HEK293T (cell line): ENCODE measurements around the gene EPC1.

Experiments
- CTCF ChIA-PET: fragments of 350-600 bp; formaldehyde crosslinking; extraction: SDS; loops from one replicate; lab custom pipeline; 2021; ENCODE audit warnings: antibody characterized with exemption, inconsistent platforms; lab: Yijun Ruan, JAX
- POLR2A ChIA-PET: fragments of 350-600 bp; formaldehyde crosslinking; extraction: SDS; loops from one replicate; lab custom pipeline; 2020; ENCODE audit warnings: antibody characterized with exemption, inconsistent platforms; lab: Yijun Ruan, JAX
- DNase-seq: peaks from one replicate; pipeline ENCODE4 v3.0.0; 2012; ENCODE audit warnings: mixed read lengths; ENCODE audit errors: extremely low spot score
- ARNT ChIP-seq: fragments of 450-650 bp; IDR thresholded peaks from 2 replicates; pipeline ENCODE4 v1.6.1; 2017; ENCODE audit warnings: mild to moderate bottlenecking
- BHLHE40 ChIP-seq: fragments of 450-650 bp; IDR thresholded peaks from 2 replicates; pipeline ENCODE4 v1.6.1; 2016; ENCODE audit warnings: mild to moderate bottlenecking, moderate library complexity, borderline replicate concordance
- CTBP1 ChIP-seq: fragments of 450-650 bp; IDR thresholded peaks from 2 replicates; pipeline ENCODE4 v1.6.1; 2016; ENCODE audit warnings: borderline replicate concordance
- ELF4 ChIP-seq: fragments of 450-650 bp; IDR thresholded peaks from 2 replicates; pipeline ENCODE4 v1.6.1; 2017; ENCODE audit warnings: antibody characterized with exemption
- FOXA1 ChIP-seq: fragments of 450-650 bp; IDR thresholded peaks from 2 replicates; pipeline ENCODE4 v1.6.1; 2016; ENCODE audit warnings: mild to moderate bottlenecking
- FOXK2 ChIP-seq: fragments of 450-650 bp; IDR thresholded peaks from 2 replicates; pipeline ENCODE4 v1.6.1; 2016; ENCODE audit warnings: mild to moderate bottlenecking
- FOXM1 ChIP-seq: fragments of 450-650 bp; IDR thresholded peaks from 2 replicates; pipeline ENCODE4 v1.6.1; 2017; ENCODE audit warnings: mild to moderate bottlenecking, borderline replicate concordance
- HDGF ChIP-seq: fragments of 450-650 bp; IDR thresholded peaks from 2 replicates; pipeline ENCODE4 v1.6.1; 2017; ENCODE audit warnings: antibody characterized with exemption, borderline replicate concordance
- L3MBTL2 ChIP-seq: fragments of 450-650 bp; conservative IDR thresholded peaks from 2 replicates; pipeline ENCODE4 v1.6.1; 2016; ENCODE audit warnings: mild to moderate bottlenecking
- LEF1 ChIP-seq: fragments of 450-650 bp; IDR thresholded peaks from 2 replicates; pipeline ENCODE4 v1.6.1; 2017; ENCODE audit warnings: mild to moderate bottlenecking, borderline replicate concordance
- NFRKB ChIP-seq: fragments of 450-650 bp; IDR thresholded peaks from 2 replicates; pipeline ENCODE4 v1.6.1; 2016; ENCODE audit warnings: mild to moderate bottlenecking, moderate library complexity
- SP1 ChIP-seq: fragments of 450-650 bp; IDR thresholded peaks from 2 replicates; pipeline ENCODE4 v1.6.1; 2017
- SUZ12 ChIP-seq: fragments of 450-650 bp; IDR thresholded peaks from 2 replicates; pipeline ENCODE4 v1.6.1; 2016; ENCODE audit warnings: mild to moderate bottlenecking
- TARDBP ChIP-seq: fragments of 450-650 bp; IDR thresholded peaks from 2 replicates; pipeline ENCODE4 v1.6.1; 2016
- ZNF384 ChIP-seq: fragments of 450-650 bp; IDR thresholded peaks from 2 replicates; pipeline ENCODE4 v1.6.1; 2016
- TF ChIP-seq, protein P1 (sequence below): fragments of 450-650 bp; IDR thresholded peaks from 2 replicates; pipeline ENCODE4 v1.6.1; 2016

EPC1 gene

DNA sequence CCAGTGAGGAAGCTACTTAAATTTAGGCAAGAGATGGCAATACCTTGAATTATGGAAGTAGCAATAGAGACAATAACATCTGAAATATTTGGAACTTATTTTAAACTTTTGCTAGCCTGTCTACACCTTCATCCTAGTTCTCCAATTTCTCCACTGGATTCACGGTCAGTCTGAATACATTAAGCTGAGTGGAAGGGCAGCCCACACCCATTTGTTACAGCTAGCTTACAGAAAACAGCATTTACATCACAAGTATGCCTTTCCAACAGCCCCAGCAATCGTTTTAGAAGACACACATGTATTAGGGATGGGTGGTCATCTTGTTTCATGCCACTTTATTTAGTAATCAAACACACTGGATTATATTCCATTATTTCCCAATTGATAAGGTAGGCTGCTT, 16.7 kb downstream of the EPC1 start:
- ChIA-PET CTCF (interaction anchor here (1.1 kb wide), 1 partner anchor 8 kb away, joined by 3 read pairs; no protein-coding TSS in a partner anchor), POLR2A (no interaction called here)
- DNase-seq = no peak
- TF ChIP-seq HDGF = no peak
- no peak for TF ChIP-seq CTBP1

- DNase-seq = no peak
- no peak for TF ChIP-seq FOXM1
- no peak for TF ChIP-seq ARNT
- TF ChIP-seq LEF1 = no peak
- no peak for TF ChIP-seq NFRKB
- no peak for TF ChIP-seq HDGF
- TF ChIP-seq ZNF384 = no peak
- POLR2A ChIA-PET = no interaction called here
- CTCF ChIA-PET = interaction anchor here (1.1 kb wide), 1 partner anchor 9 kb away, joined by 3 read pairs; no protein-coding TSS in a partner anchor
These were observed 17.9 kb downstream of the EPC1 start for GRCh38 chr10:32329061-32329460.

GRCh38 chr10:32328499-32328898, 18.5 kb downstream of the EPC1 start:
- no peak for TF ChIP-seq LEF1
- no peak for TF ChIP-seq ELF4
- no peak for TF ChIP-seq CTBP1
- TF ChIP-seq NFRKB = no peak
- TF ChIP-seq L3MBTL2 = no peak
- TF ChIP-seq, protein P1, sequence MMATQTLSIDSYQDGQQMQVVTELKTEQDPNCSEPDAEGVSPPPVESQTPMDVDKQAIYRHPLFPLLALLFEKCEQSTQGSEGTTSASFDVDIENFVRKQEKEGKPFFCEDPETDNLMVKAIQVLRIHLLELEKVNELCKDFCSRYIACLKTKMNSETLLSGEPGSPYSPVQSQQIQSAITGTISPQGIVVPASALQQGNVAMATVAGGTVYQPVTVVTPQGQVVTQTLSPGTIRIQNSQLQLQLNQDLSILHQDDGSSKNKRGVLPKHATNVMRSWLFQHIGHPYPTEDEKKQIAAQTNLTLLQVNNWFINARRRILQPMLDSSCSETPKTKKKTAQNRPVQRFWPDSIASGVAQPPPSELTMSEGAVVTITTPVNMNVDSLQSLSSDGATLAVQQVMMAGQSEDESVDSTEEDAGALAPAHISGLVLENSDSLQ = no peak
- no peak for TF ChIP-seq ZNF384
- TF ChIP-seq BHLHE40 = no peak
- TF ChIP-seq FOXM1 = no peak
- TF ChIP-seq ARNT = no peak
- no peak for TF ChIP-seq FOXK2
- no peak for TF ChIP-seq TARDBP
- no peak for TF ChIP-seq HDGF
- no peak for TF ChIP-seq SUZ12
- no peak for TF ChIP-seq SP1
- TF ChIP-seq FOXA1 = no peak
- ChIA-PET CTCF (no interaction called here), POLR2A (no interaction called here)
- no peak for DNase-seq

DNA sequence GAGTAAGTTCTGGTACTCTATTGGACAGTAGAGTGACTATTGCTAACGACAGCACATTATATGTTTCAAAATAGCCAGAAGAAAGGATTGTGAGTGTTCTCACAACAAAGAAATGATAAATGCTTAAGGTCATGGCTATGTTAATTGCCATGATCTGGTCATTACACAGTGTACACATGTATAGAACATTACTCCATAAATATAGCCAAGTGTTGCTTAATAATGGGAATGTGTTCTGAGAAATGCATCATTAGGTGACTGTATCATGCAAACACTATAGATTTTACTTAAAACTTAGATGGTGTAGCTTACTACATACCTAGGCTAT, 19.6 kb downstream of the EPC1 start:
- POLR2A ChIA-PET = no interaction called here
- TF ChIP-seq FOXA1 (no peak), ARNT (no peak), SUZ12 (no peak), LEF1 (no peak), FOXM1 (no peak), TARDBP (no peak), SP1 (no peak), FOXK2 (no peak), NFRKB (no peak), CTBP1 (no peak), ZNF384 (no peak), HDGF (no peak), BHLHE40 (no peak), ELF4 (no peak), L3MBTL2 (no peak)
- TF ChIP-seq, protein P1 = no peak

DNA sequence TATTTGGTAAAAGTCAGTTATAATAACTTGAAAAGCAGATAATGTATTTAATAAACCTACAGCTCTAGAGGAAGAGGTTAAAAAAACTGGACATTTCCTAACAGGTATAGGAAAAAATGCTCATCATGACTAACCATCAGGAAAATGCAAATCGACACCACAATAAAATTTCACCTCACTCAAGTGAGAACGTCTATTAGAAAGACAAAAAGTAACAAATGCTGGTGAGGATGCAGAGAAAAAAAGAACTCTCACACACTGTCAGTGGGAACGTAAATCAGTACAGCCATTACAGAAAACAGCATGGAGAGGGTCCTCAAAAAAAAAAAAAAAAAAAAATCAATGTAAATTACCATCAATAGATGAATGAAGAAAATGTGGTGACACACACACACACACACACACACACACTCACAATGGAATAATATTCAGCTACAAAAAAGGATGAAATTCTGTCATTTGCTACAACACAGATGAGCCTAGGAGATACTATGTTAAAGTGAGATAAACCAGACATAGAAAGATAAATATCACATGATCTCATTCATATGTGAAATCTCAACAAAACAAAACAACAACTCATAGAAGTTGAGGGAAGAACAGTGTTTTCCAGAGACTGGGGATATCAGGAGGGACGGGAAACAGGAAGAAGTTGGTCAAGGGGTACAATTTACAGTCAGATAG, 20.1 kb downstream of the EPC1 start:
- POLR2A ChIA-PET = no interaction called here
- CTCF ChIA-PET = no interaction called here
- no peak for TF ChIP-seq LEF1
- TF ChIP-seq, protein P1 = peak; percentile 58; the same call in 1 of the 2 replicates
- no peak for DNase-seq

More for the DNA sequence above, 19.6 kb downstream of the EPC1 start:
- CTCF ChIA-PET = no interaction called here
- DNase-seq = no peak

DNA sequence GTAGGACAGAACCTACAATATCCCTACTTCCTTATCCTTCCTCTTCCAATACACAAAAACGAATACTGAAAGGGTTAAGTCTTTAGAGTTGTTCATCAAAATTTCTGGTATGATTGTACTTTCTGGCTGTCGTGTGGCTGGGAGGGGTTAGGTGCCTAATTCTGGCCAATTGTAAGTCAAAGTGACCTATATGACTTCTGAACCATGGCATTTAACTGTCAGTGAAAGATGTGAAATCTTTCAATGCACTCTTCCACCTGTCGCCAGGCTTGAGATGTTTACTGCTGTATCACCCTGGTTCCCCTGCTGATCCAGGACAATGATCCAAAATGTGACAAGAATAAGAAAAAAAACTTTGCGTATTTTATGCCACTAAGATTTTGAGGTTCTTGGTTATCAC, 20.8 kb downstream of the EPC1 start:
- ChIA-PET POLR2A (no interaction called here), CTCF (no interaction called here)
- no peak for DNase-seq
- no peak for TF ChIP-seq ELF4
- no peak for TF ChIP-seq FOXM1
- TF ChIP-seq FOXA1 = no peak
- TF ChIP-seq ZNF384 = no peak
- no peak for TF ChIP-seq LEF1
- no peak for TF ChIP-seq CTBP1
- no peak for TF ChIP-seq ARNT
- no peak for TF ChIP-seq L3MBTL2
- TF ChIP-seq BHLHE40 = no peak
- no peak for TF ChIP-seq SP1
- TF ChIP-seq, protein P1 = no peak
- no peak for TF ChIP-seq HDGF
